HepG2 (cell line): ENCODE results near the gene RNF213. TPM values are rescaled to one million over a fixed set of nuclear protein-coding genes. Genes with fewer than 3 reads are reported as not detected.

Experiments used
- GTF3A ChIP-seq: sonication (generic); formaldehyde crosslinking; conservative IDR thresholded peaks from 2 replicates; pipeline ENCODE4 v1.4.0; 2020; ENCODE audit warnings: mild to moderate bottlenecking, missing genetic modification reagents
- KLF11 ChIP-seq: IDR thresholded peaks from 2 replicates; pipeline ENCODE4 v1.6.1; 2016; ENCODE audit warnings: missing compliant biosample characterization
- ZBTB46 ChIP-seq: sonication (generic); formaldehyde crosslinking; IDR thresholded peaks from 2 replicates; pipeline ENCODE4 v1.4.0; 2020; ENCODE audit warnings: mild to moderate bottlenecking, missing genetic modification reagents, borderline replicate concordance
- ZBTB49 ChIP-seq: sonication (generic); formaldehyde crosslinking; IDR thresholded peaks from 2 replicates; pipeline ENCODE4 v1.4.0; 2020; ENCODE audit warnings: missing genetic modification reagents, borderline replicate concordance
- ZHX2 ChIP-seq, 2 experiments: sonication (generic) in 1 of 2; formaldehyde crosslinking in 1 of 2; IDR thresholded peaks; 2 replicates each; pipeline versions ENCODE4 v1.6.1 to v1.9.0; 2014 to 2022; ENCODE audit warnings: antibody characterized with exemption in 1 of 2, borderline replicate concordance in 1 of 2, inconsistent platforms in 1 of 2, low read depth in 1 of 2, missing genetic modification reagents in 1 of 2
- ZMYM2 ChIP-seq: sonication (generic); formaldehyde crosslinking; IDR thresholded peaks from 2 replicates; pipeline ENCODE4 v1.8.0; 2022; ENCODE audit warnings: mild to moderate bottlenecking, missing genetic modification reagents
- ZNF414 ChIP-seq: sonication (generic); formaldehyde crosslinking; IDR thresholded peaks from 2 replicates; pipeline ENCODE4 v1.5.0; 2020; ENCODE audit warnings: missing genetic modification reagents
- ZNF567 ChIP-seq: sonication (generic); formaldehyde crosslinking; IDR thresholded peaks from 2 replicates; pipeline ENCODE4 v1.8.1; 2023; ENCODE audit warnings: mild to moderate bottlenecking, missing genetic modification reagents, borderline replicate concordance
- ZNF780A ChIP-seq: sonication (generic); formaldehyde crosslinking; IDR thresholded peaks from 2 replicates; pipeline ENCODE4 v1.8.0; 2022; ENCODE audit warnings: mild to moderate bottlenecking, missing genetic modification reagents, moderate library complexity
- polyA plus RNA-seq, 8 experiments: library from polyadenylated mRNA; depleted of rRNA in 3 of 8; stranded (reverse) in 7 of 8; unstranded in 1 of 8; fragments of >200 nt; fragmentation: Illumina TruSeq in 4 of 8; extraction: Trizol in 4 of 8; gene quantifications; 2 replicates each; pipeline versions ENCODE4 v1.2.1 to v1.2.3, GENCODE V29; 2011 to 2016; ENCODE audit warnings: low read depth in 4 of 8, missing spikeins in 1 of 8, mixed read lengths in 1 of 8; ENCODE audit not compliant: insufficient read depth in 1 of 8
- total RNA-seq, 5 experiments: library from RNA; depleted of rRNA; stranded (reverse); fragments of >200 nt; fragmentation: Illumina TruSeq; extraction: Trizol; gene quantifications; 2 replicates each; pipeline ENCODE4 v1.2.3, GENCODE V29; 2016; ENCODE audit warnings: low read depth in 1 of 5

RNF213 gene
- total and polyA plus RNA-seq, 2 of the 13 experiments (the other 11 are each of a cell fraction or from before 2014, with no cell fraction given), result 38.6 to 38.7 TPM

GRCh38 chr17:80220054-80220735 lies 40.5 kb upstream of the RNF213 start, which contains the start of the genes SGSH and SLC26A11 (continued):
- TF ChIP-seq ZBTB46 (CRISPR knock-in tag) (no peak), ZMYM2 (no peak), ZNF780A (CRISPR knock-in tag) (no peak; the same call in 1 of the 2 replicates), ZNF567 (CRISPR knock-in tag) (0 out of 2 replicates have a peak, but pooled peaks have one; percentile 82), KLF11 (no peak), ZHX2 (IDR thresholded peaks at IDR 0.05; ENCODE audit: low read depth) (no peak), ZHX2 (CRISPR knock-in tag; IDR thresholded peaks at IDR 0.05; ENCODE audit: borderline replicate concordance) (peak; percentile 59; the same call in 1 of the 2 replicates), ZBTB49 (no peak), GTF3A (CRISPR knock-in tag) (0 out of 2 replicates have a peak, but pooled peaks have one; percentile 46), ZNF414 (no peak)
- TF ChIP-seq, all 625 proteins: peak for 202
